PC-3 (cell line): ENCODE results near the gene IGF1. TPM values are rescaled to one million over a fixed set of nuclear protein-coding genes. Genes with fewer than 3 reads are reported as not detected.

Source experiments
- ATAC-seq: fragments of 200-7000 bp; cut with Tn5 transposase; 2 replicates; pipeline ENCODE4 v1.9.1; 2020; ENCODE audit warnings: mild to moderate bottlenecking, moderate library complexity
- BruUV-seq: library from RNA; stranded (reverse); fragments of 400-500 nt; replicated peaks from 2 replicates; lab custom pipeline; 2021; lab: Mats Ljungman, UMichigan
- CTCF ChIA-PET: fragments of 300-600 bp; sonication (Branson Sonifier 250); formaldehyde crosslinking; loops from one replicate; lab custom pipeline; 2022; ENCODE audit warnings: antibody characterized with exemption; lab: Charles Lee
- POLR2A ChIA-PET: fragments of 300-600 bp; sonication (Branson Sonifier 250); formaldehyde crosslinking; loops from one replicate; lab custom pipeline; 2022; ENCODE audit warnings: antibody characterized with exemption; ENCODE audit not compliant: unreplicated experiment; lab: Charles Lee
- DNase-seq: peaks from one replicate; pipeline ENCODE4 v3.0.0-alpha.2; 2015
- H2AFZ ChIP-seq: fragments of 300-600 bp; sonication (generic); 2 replicates; pipeline ENCODE4 v1.6.0; 2016; ENCODE audit warnings: antibody characterized with exemption, low read length
- H3F3A ChIP-seq: fragments of 300-600 bp; sonication (generic); one replicate; pipeline ENCODE4 v1.6.0; 2017; ENCODE audit warnings: antibody characterized with exemption, low read length, control low read depth, mild to moderate bottlenecking; ENCODE audit not compliant: unreplicated experiment
- H3K27ac ChIP-seq: fragments of 300-600 bp; sonication (generic); 2 replicates; pipeline ENCODE4 v1.5.1; 2016; ENCODE audit warnings: mild to moderate bottlenecking, low read length
- H3K27me3 ChIP-seq: fragments of 300-600 bp; sonication (generic); 2 replicates; pipeline ENCODE4 v1.6.1; 2016; ENCODE audit warnings: low read length, mixed read lengths
- H3K36me3 ChIP-seq: fragments of 300-600 bp; sonication (generic); 2 replicates; pipeline ENCODE4 v1.6.1; 2016; ENCODE audit warnings: low read depth, mixed run types, low read length, mixed read lengths
- H3K4me1 ChIP-seq: fragments of 300-600 bp; sonication (generic); 2 replicates; pipeline ENCODE4 v1.5.1; 2016; ENCODE audit warnings: low read length; ENCODE audit not compliant: insufficient read depth
- H3K4me2 ChIP-seq: fragments of 300-600 bp; sonication (generic); 2 replicates; pipeline ENCODE4 v1.6.0; 2016; ENCODE audit warnings: low read length
- H3K4me3 ChIP-seq: fragments of 300-600 bp; sonication (generic); 2 replicates; pipeline ENCODE4 v1.5.1; 2016; ENCODE audit warnings: mild to moderate bottlenecking, low read length, mixed read lengths
- H3K79me2 ChIP-seq: fragments of 300-600 bp; sonication (generic); 2 replicates; pipeline ENCODE4 v1.6.1; 2017; ENCODE audit warnings: low read length, mixed read lengths
- H3K9ac ChIP-seq: fragments of 300-600 bp; sonication (generic); 2 replicates; pipeline ENCODE4 v1.6.0; 2016; ENCODE audit warnings: mild to moderate bottlenecking, low read length
- H3K9me2 ChIP-seq: fragments of 300-600 bp; sonication (generic); replicated peaks from 2 replicates; pipeline ENCODE4 v1.6.1; 2016; ENCODE audit warnings: mixed run types, low read length, mixed read lengths
- H3K9me3 ChIP-seq: fragments of 300-600 bp; sonication (generic); 2 replicates; pipeline ENCODE4 v1.6.1; 2016; ENCODE audit warnings: low read length, mixed read lengths
- H4K20me1 ChIP-seq: fragments of 300-600 bp; sonication (generic); 2 replicates; pipeline ENCODE4 v1.6.1; 2016; ENCODE audit warnings: low read length, mixed read lengths
- CTCF ChIP-seq: fragments of 300-600 bp; sonication (generic); conservative IDR thresholded peaks from 2 replicates; pipeline ENCODE4 v1.5.1; 2017; ENCODE audit warnings: antibody characterized with exemption, low read depth, mild to moderate bottlenecking, low read length
- EZH2 ChIP-seq: fragments of 300-600 bp; sonication (generic); IDR thresholded peaks from one replicate; pipeline ENCODE4 v1.6.1; 2017; ENCODE audit warnings: antibody characterized with exemption, mild to moderate bottlenecking, low read length; ENCODE audit not compliant: unreplicated experiment
- EZH2phosphoT487 ChIP-seq: fragments of 300-600 bp; sonication (generic); IDR thresholded peaks from 2 replicates; pipeline ENCODE4 v1.6.1; 2018; ENCODE audit warnings: mild to moderate bottlenecking, antibody characterized with exemption, low read length, borderline replicate concordance
- intact Hi-C: fragments of 100-400 bp; cut with micrococcal nuclease; formaldehyde crosslinking; loops from 2 replicates; pipeline ENCODE4 v1.9.0; 2023
- total RNA-seq: library from RNA; depleted of rRNA; stranded (reverse); fragments of >200 nt; gene quantifications from 2 replicates; pipeline ENCODE4 v1.2.3, GENCODE V29; 2014

Gene IGF1
- total RNA-seq, 1 experiment from 2014 or later, result not detected

- Histone ChIP-seq H3K36me3 (no peaks in the 10 kb centered on the region), H3K27me3 (no peaks in the 10 kb centered on the region; the same call in 1 of the 2 replicates), H3K4me2 (no peak overlapping the region), H3F3A (no peaks in the 10 kb centered on the region), H3K4me1 (no peaks in the 10 kb centered on the region), H3K79me2 (no peaks in the 10 kb centered on the region), H3K9me3 (0 out of 2 replicates have a peak, but pooled peaks cover 3% of the 10 kb centered on the region), H4K20me1 (no peaks in the 10 kb centered on the region), H3K27ac (no peak overlapping the region), H3K4me3 (no peak overlapping the region), H2AFZ (no peak overlapping the region), H3K9me2 (no peaks in the 10 kb centered on the region), H3K9ac (no peak overlapping the region)
- intact Hi-C loops, result no loop called here
- no peak for DNase-seq
- no TSS peak for BruUV-seq
- TF ChIP-seq CTCF, result no peak
- no peak for TF ChIP-seq EZH2phosphoT487
- no peak for TF ChIP-seq EZH2
- CTCF ChIA-PET, result no interaction called here
- POLR2A ChIA-PET, result no interaction called here
- no peak for ATAC-seq
Observed at GRCh38 chr12:102470945-102471344, 9.4 kb downstream of the IGF1 start.

- H3K79me2 ChIP-seq, result no peaks in the 10 kb centered on the region
- intact Hi-C loops, result no loop called here
- H3K4me3 ChIP-seq, result no peak overlapping the region
- H2AFZ ChIP-seq, result no peak overlapping the region
- no peaks in the 10 kb centered on the region for H3K9me2 ChIP-seq
- ATAC-seq (no peak), DNase-seq (no peak)
- H4K20me1 ChIP-seq, result no peaks in the 10 kb centered on the region
- no peak overlapping the region for H3K27ac ChIP-seq
- H3K4me1 ChIP-seq, result no peaks in the 10 kb centered on the region
- no peaks in the 10 kb centered on the region for H3F3A ChIP-seq
- H3K9me3 ChIP-seq, result 0 out of 2 replicates have a peak, but pooled peaks cover 3% of the 10 kb centered on the region
- H3K9ac ChIP-seq, result no peak overlapping the region
- BruUV-seq, result no TSS peak
- POLR2A ChIA-PET, result no interaction called here
- no peaks in the 10 kb centered on the region; the same call in 1 of the 2 replicates for H3K27me3 ChIP-seq
- H3K36me3 ChIP-seq, result no peaks in the 10 kb centered on the region
- TF ChIP-seq EZH2phosphoT487 (no peak), CTCF (no peak), EZH2 (no peak)
- CTCF ChIA-PET, result no interaction called here
- H3K4me2 ChIP-seq, result no peak overlapping the region
Observed at GRCh38 chr12:102468261-102468915, 12.0 kb downstream of the IGF1 start.

GRCh38 chr12:102465762-102466560, 14.4 kb downstream of the IGF1 start:
- no peak overlapping the region for H3K9ac ChIP-seq
- no TSS peak for BruUV-seq
- H2AFZ ChIP-seq, result no peak overlapping the region
- ChIA-PET POLR2A (no interaction called here), CTCF (no interaction called here)
- ATAC-seq (no peak), DNase-seq (no peak)
- no peaks in the 10 kb centered on the region for H4K20me1 ChIP-seq
- no peaks in the 10 kb centered on the region for H3K4me1 ChIP-seq
- no peak overlapping the region for H3K27ac ChIP-seq
- intact Hi-C loops, result no loop called here
- 0 out of 2 replicates have a peak, but pooled peaks cover 3% of the 10 kb centered on the region for H3K9me3 ChIP-seq
- TF ChIP-seq CTCF, result no peak
- TF ChIP-seq EZH2phosphoT487, result no peak
- TF ChIP-seq EZH2, result no peak
- H3K79me2 ChIP-seq, result no peaks in the 10 kb centered on the region
- H3K4me2 ChIP-seq, result no peak overlapping the region
- H3K9me2 ChIP-seq, result no peaks in the 10 kb centered on the region
- H3K27me3 ChIP-seq, result no peaks in the 10 kb centered on the region; the same call in 1 of the 2 replicates
- no peaks in the 10 kb centered on the region for H3K36me3 ChIP-seq
- no peaks in the 10 kb centered on the region for H3F3A ChIP-seq
- no peak overlapping the region for H3K4me3 ChIP-seq
